ENCODE measurements around the gene CFAP61. TPM values are rescaled to one million over a fixed set of nuclear protein-coding genes. Genes with fewer than 3 reads are reported as not detected.

The CFAP61 gene
- total and polyA plus RNA-seq, 5 donors from 2014 or later: not detected

DNA sequence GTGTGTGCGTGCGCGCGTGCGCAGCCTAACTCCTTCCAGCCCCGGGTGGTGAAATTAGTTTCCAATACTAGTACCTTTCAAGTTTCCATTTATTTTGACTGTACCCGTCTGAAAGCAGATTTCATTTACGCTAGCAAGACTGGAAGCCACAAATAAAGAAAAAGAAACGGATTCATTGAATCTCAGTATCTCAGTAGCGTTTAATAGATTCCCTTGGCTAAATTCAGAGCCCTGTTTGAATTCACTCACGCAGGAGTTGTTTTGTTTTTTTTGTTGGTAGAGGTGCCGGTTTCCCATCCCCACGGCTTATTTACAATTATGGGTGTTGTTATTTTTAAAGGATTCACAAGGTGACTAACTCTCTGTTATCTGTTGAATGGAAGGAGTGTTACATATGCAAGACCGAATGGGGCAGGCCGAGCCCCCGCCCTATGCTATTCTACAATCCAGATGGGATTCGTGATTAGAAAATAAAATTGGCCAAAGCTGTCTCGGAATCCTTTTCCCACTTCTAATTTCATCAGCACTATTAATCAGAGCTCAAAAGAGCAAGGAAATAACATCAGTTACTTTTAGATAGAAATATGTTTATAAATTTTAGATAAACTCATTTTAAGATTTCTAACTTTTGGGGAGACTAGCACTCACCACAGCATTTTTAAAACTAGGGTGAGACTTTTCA, 313.3 kb downstream of the CFAP61 start:
- H3K27me3 ChIP-seq (ENCODE audit: control insufficient read depth, insufficient read depth, low read length): peaks cover 28% of the 10 kb centered on the region
- H3K9me3 ChIP-seq (ENCODE audit: control insufficient read depth in 2 of 2, low read length in 2 of 2): no peaks in the 10 kb centered on the region
- Mint-ChIP-seq H3K27me3 (peaks cover 72% of the 10 kb centered on the region), H3K27ac (no peak overlapping the region), H3K4me1 (peaks cover 0 to 24% (median 17%) of the 10 kb centered on the region in 4 donors), H3K4me3 (peak overlapping the region in 2 of 4 donors; percentile 6 to 38), H3K9me3 (peaks cover 0 to 2% (median 0%) of the 10 kb centered on the region in 7 donors), H3K36me3 (no peaks in the 10 kb centered on the region)
- no peak overlapping the region for H3K27ac ChIP-seq (ENCODE audit: insufficient read depth, low read length, poor library complexity, severe bottlenecking)
- H3K4me1 ChIP-seq (ENCODE audit: control insufficient read depth, insufficient read depth, low read length, poor library complexity, severe bottlenecking): peaks cover 6% of the 10 kb centered on the region
- no peaks in the 10 kb centered on the region for H3K36me3 ChIP-seq (ENCODE audit: control insufficient read depth, insufficient read depth, low read length)
- H3K4me3 ChIP-seq (ENCODE audit: low read depth, low read length): no peak overlapping the region
- ATAC-seq (ENCODE audit: low read depth in 2 of 2) (no peak), DNase-seq (no peak)

- H3K9me3 Mint-ChIP-seq: peaks cover 0 to 2% (median 0%) of the 10 kb centered on the region in 7 donors
- DNase-seq: no peak
- peak overlapping the region in 2 of 4 donors; percentile 29 to 51 for H3K4me3 Mint-ChIP-seq
- Histone ChIP-seq H3K27ac (ENCODE audit: insufficient read depth, low read length, poor library complexity, severe bottlenecking) (no peak overlapping the region), H3K4me1 (ENCODE audit: control insufficient read depth, insufficient read depth, low read length, poor library complexity, severe bottlenecking) (peaks cover 5% of the 10 kb centered on the region), H3K27me3 (ENCODE audit: control insufficient read depth, insufficient read depth, low read length) (peaks cover 22% of the 10 kb centered on the region), H3K36me3 (ENCODE audit: control insufficient read depth, insufficient read depth, low read length) (no peaks in the 10 kb centered on the region), H3K9me3 (ENCODE audit: control insufficient read depth in 2 of 2, low read length in 2 of 2) (no peaks in the 10 kb centered on the region), H3K4me3 (ENCODE audit: low read depth, low read length) (no peak overlapping the region)
- H3K27ac Mint-ChIP-seq: no peak overlapping the region
- peaks cover 72% of the 10 kb centered on the region for H3K27me3 Mint-ChIP-seq
- H3K4me1 Mint-ChIP-seq: peaks cover 0 to 21% (median 13%) of the 10 kb centered on the region in 4 donors
- ATAC-seq (ENCODE audit: low read depth in 2 of 2): no peak
- H3K36me3 Mint-ChIP-seq: no peaks in the 10 kb centered on the region
Observed at GRCh38 chr20:20366551-20366875, 314.2 kb downstream of the CFAP61 start.

DNA sequence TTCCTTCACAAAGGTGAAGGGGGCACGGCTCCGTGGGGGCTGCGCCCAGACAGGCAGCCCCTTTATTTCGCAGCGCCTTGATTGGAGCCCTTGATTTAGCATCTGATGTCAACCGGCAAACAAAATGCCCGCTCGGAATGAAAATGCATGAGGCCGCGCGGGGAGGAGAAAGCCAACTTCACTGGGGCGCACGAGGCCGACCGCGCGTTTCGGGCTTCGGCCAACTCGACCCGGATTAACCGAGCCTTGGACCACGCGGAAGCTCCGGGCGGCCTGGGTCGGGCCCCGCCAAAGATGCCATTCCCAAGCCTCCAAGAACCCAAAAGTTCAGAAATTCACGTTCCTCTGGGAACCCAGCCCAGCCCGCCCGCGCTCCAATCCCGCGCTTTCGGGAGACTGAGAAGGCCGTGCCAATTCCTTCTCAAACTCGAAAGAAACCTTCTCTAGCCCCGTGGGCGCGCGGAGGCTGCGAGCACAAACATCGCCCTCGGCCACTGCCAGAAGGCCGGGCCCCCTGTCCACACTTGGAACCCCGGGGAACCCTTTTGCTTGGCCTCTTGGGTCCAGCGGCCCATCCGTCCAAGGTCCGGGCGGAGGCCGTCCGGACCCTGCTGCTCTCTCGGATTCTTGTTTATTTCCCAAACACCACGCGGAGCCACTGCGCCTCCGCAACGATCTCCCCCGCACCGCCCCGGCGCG, 314.7 kb downstream of the CFAP61 start:
- Mint-ChIP-seq H3K9me3 (peaks cover 0 to 2% (median 0%) of the 10 kb centered on the region in 7 donors), H3K27me3 (peaks cover 72% of the 10 kb centered on the region), H3K36me3 (no peaks in the 10 kb centered on the region)

GRCh38 chr20:20367575-20368417, 315.5 kb downstream of the CFAP61 start, which contains the start of gene INSM1:
TSS of gene INSM1 (plus strand) at chr20:20368104. CDS start at chr20:20368268, 164 bp downstream.
- DNase-seq: no peak
- H3K36me3 Mint-ChIP-seq: no peaks in the 10 kb centered on the region
- no peak within 1 kb of the TSS for H3K4me3 ChIP-seq (ENCODE audit: low read depth, low read length)
- ATAC-seq (ENCODE audit: low read depth in 2 of 2): no peak
- H3K4me1 Mint-ChIP-seq: peaks cover 0 to 20% (median 9%) of the 10 kb centered on the region in 4 donors
- peaks cover 69% of the 10 kb centered on the region for H3K27me3 Mint-ChIP-seq
- H3K4me1 ChIP-seq (ENCODE audit: control insufficient read depth, insufficient read depth, low read length, poor library complexity, severe bottlenecking): peaks cover 5% of the 10 kb centered on the region
- H3K4me3 Mint-ChIP-seq: no peak within 1 kb of the TSS
- no peaks in the 10 kb centered on the region for H3K9me3 ChIP-seq (ENCODE audit: control insufficient read depth in 2 of 2, low read length in 2 of 2)
- no peak within 1 kb of the TSS for H3K27ac Mint-ChIP-seq
- H3K27ac ChIP-seq (ENCODE audit: insufficient read depth, low read length, poor library complexity, severe bottlenecking): no peak within 1 kb of the TSS
- H3K36me3 ChIP-seq (ENCODE audit: control insufficient read depth, insufficient read depth, low read length): no peaks in the 10 kb centered on the region
- H3K27me3 ChIP-seq (ENCODE audit: control insufficient read depth, insufficient read depth, low read length): peaks cover 11% of the 10 kb centered on the region
- peaks cover 0 to 2% (median 0%) of the 10 kb centered on the region in 7 donors for H3K9me3 Mint-ChIP-seq

More for the DNA sequence above, 314.7 kb downstream of the CFAP61 start:
- H3K27me3 ChIP-seq (ENCODE audit: control insufficient read depth, insufficient read depth, low read length): peaks cover 17% of the 10 kb centered on the region
- no peak overlapping the region for H3K4me3 ChIP-seq (ENCODE audit: low read depth, low read length)
- H3K36me3 ChIP-seq (ENCODE audit: control insufficient read depth, insufficient read depth, low read length): no peaks in the 10 kb centered on the region
- DNase-seq (no peak), ATAC-seq (ENCODE audit: low read depth in 2 of 2) (no peak)
- no peak overlapping the region for H3K27ac Mint-ChIP-seq
- H3K27ac ChIP-seq (ENCODE audit: insufficient read depth, low read length, poor library complexity, severe bottlenecking): no peak overlapping the region
- no peaks in the 10 kb centered on the region for H3K9me3 ChIP-seq (ENCODE audit: control insufficient read depth in 2 of 2, low read length in 2 of 2)
- H3K4me1 ChIP-seq (ENCODE audit: control insufficient read depth, insufficient read depth, low read length, poor library complexity, severe bottlenecking): peaks cover 5% of the 10 kb centered on the region
- H3K4me1 Mint-ChIP-seq: peaks cover 0 to 21% (median 13%) of the 10 kb centered on the region in 4 donors
- H3K4me3 Mint-ChIP-seq: no peak overlapping the region

- Histone ChIP-seq H3K4me1 (ENCODE audit: control insufficient read depth, insufficient read depth, low read length, poor library complexity, severe bottlenecking) (peaks cover 5% of the 10 kb centered on the region), H3K4me3 (ENCODE audit: low read depth, low read length) (no peak overlapping the region), H3K36me3 (ENCODE audit: control insufficient read depth, insufficient read depth, low read length) (no peaks in the 10 kb centered on the region), H3K27ac (ENCODE audit: insufficient read depth, low read length, poor library complexity, severe bottlenecking) (no peak overlapping the region), H3K27me3 (ENCODE audit: control insufficient read depth, insufficient read depth, low read length) (peaks cover 15% of the 10 kb centered on the region), H3K9me3 (ENCODE audit: control insufficient read depth in 2 of 2, low read length in 2 of 2) (no peaks in the 10 kb centered on the region)
- DNase-seq: no peak
- no peak overlapping the region for H3K4me3 Mint-ChIP-seq
- H3K9me3 Mint-ChIP-seq: peaks cover 0 to 2% (median 0%) of the 10 kb centered on the region in 7 donors
- ATAC-seq (ENCODE audit: low read depth in 2 of 2): no peak
- no peaks in the 10 kb centered on the region for H3K36me3 Mint-ChIP-seq
- H3K4me1 Mint-ChIP-seq: peaks cover 0 to 18% (median 9%) of the 10 kb centered on the region in 4 donors
- H3K27ac Mint-ChIP-seq: no peak overlapping the region
- peaks cover 70% of the 10 kb centered on the region for H3K27me3 Mint-ChIP-seq
Observed at GRCh38 chr20:20368418-20369249, 316.3 kb downstream of the CFAP61 start.

DNA sequence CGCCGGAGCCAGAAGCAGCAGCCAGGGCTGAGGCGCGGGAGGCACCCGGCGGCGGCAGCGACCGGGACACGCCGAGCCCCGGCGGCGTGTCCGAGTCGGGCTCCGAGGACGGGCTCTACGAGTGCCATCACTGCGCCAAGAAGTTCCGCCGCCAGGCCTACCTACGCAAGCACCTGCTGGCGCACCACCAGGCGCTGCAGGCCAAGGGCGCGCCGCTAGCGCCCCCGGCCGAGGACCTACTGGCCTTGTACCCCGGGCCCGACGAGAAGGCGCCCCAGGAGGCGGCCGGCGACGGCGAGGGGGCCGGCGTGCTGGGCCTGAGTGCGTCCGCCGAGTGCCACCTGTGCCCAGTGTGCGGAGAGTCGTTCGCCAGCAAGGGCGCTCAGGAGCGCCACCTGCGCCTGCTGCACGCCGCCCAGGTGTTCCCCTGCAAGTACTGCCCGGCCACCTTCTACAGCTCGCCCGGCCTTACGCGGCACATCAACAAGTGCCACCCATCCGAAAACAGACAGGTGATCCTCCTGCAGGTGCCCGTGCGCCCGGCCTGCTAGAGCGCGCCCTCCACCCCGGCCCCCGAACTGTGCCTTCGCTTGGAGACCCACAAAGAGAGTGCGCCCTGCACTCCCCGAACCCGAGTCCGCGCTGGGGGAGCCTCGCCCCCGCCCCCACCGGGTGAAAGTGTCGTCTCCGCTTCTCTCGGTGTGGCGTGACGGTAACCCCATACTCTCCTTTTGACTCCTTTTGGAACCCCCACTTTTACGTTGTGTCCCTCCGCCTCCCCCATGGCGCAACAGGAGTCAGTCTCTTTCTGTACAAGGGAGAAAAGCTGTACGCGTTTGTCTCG, 317.1 kb downstream of the CFAP61 start:
- Histone ChIP-seq H3K27ac (ENCODE audit: insufficient read depth, low read length, poor library complexity, severe bottlenecking) (no peak overlapping the region), H3K27me3 (ENCODE audit: control insufficient read depth, insufficient read depth, low read length) (peaks cover 20% of the 10 kb centered on the region), H3K9me3 (ENCODE audit: control insufficient read depth in 2 of 2, low read length in 2 of 2) (no peaks in the 10 kb centered on the region), H3K4me3 (ENCODE audit: low read depth, low read length) (no peak overlapping the region), H3K4me1 (ENCODE audit: control insufficient read depth, insufficient read depth, low read length, poor library complexity, severe bottlenecking) (peaks cover 5% of the 10 kb centered on the region), H3K36me3 (ENCODE audit: control insufficient read depth, insufficient read depth, low read length) (no peaks in the 10 kb centered on the region)
- peaks cover 0 to 2% (median 0%) of the 10 kb centered on the region in 7 donors for H3K9me3 Mint-ChIP-seq
- peak in 1 of 3 donors; percentile 32 for DNase-seq
- H3K27ac Mint-ChIP-seq: no peak overlapping the region
- peaks cover 69% of the 10 kb centered on the region for H3K27me3 Mint-ChIP-seq
- H3K4me1 Mint-ChIP-seq: peaks cover 0 to 18% (median 9%) of the 10 kb centered on the region in 4 donors
- H3K36me3 Mint-ChIP-seq: no peaks in the 10 kb centered on the region
- peak overlapping the region in 3 of 4 donors; percentile 8 to 76 (median 73) for H3K4me3 Mint-ChIP-seq
- no peak for ATAC-seq (ENCODE audit: low read depth in 2 of 2)
